Muscle of back (tissue), 11 donors: ENCODE measurements around the gene CD9. TPM values are rescaled to one million over a fixed set of nuclear protein-coding genes. Genes with fewer than 3 reads are reported as not detected.
"Not testable (repeated sequence)": the region's sequence is repeated elsewhere in the genome, so short reads cannot be mapped to it uniquely, and the experiment has no call there.

Experiments used
- DNase-seq, 3 donors: peaks; one replicate each; pipeline versions ENCODE4 v3.0.0 to v3.0.0-alpha.2; 2013
- polyA plus RNA-seq, 10 donors: library from polyadenylated mRNA; unstranded; fragments of 120-200 nt; gene quantifications; one replicate each; pipeline ENCODE4 v1.2.1, GENCODE V29; 2013; ENCODE audit not compliant: insufficient read length in 10 of 10

The CD9 gene
- polyA plus RNA-seq, 10 donors = 48.6 to 102 (median 70.8) TPM

DNA sequence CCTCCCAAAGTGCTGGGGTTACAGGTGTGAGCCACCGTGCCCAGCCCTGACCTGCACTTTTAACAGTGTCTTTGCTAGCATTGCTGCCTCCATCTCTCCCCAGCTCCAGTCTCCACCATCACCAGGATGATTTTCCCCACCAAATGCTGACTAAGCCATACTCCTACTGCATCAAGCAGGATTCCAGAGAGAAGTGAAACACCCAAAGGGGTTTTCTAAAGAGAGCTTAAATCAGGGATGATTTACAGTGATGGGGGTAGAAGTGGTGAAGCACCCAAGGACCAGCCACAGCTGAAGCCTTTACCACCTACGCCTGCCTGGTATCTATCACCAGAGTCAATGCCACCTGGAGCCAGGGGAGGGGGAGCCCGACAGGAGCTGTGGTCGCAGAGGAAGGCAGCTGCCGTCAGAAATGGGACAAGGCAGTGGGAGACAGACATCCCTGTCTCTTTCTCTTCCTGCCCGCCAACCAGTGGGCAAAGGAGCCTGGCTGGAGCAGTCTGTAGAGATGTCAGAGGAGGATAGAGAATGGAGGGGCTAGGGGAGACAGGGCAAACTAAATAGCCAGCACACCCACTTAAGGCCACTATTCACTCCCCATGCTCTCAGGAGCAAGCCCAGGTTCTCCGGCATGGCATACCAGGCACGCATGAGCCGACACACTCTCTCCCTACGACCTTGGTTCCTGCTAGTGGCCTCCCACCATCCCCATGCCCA, 22.4 kb upstream of the CD9 start:
- DNase-seq = no peak

DNA sequence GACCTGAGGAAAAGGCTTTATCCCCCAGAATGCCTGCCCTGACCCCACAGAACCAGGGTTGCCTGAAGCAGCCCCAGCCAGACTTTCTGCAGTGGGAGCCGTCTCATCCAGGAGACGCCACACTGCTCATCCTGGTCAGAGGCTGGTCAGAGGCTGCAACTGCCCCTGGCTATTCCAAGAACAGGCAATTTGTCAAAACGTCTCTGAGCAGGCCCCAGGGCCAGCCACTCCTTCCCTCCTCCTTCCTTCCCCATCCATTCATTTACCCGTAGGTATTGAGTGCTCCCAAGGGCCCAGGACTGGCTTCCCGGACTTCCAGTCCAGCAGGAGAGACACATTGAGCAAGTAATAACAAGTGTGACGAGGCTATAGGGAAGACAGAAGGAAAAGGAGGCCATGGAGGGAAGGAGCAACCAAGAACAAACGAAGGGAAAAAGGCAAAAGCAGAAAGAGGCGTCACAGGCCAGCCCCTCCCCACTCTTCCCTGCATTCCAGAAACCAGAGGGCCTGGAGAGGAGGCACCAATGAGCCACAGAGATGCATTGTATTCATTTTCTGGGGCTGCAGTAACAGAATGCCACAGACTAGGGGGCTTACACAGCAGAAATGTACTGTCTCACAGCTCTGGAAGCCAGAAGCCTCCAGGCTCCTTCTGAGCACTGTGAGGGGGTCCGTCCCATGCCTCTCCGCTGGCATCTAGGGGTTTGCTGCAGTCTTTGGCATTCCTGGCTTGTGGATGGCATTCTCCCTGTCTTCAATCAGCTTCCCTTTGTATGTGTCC, 21.0 kb upstream of the CD9 start:
- DNase-seq = peak in 1 of 3 donors; percentile 6

DNA sequence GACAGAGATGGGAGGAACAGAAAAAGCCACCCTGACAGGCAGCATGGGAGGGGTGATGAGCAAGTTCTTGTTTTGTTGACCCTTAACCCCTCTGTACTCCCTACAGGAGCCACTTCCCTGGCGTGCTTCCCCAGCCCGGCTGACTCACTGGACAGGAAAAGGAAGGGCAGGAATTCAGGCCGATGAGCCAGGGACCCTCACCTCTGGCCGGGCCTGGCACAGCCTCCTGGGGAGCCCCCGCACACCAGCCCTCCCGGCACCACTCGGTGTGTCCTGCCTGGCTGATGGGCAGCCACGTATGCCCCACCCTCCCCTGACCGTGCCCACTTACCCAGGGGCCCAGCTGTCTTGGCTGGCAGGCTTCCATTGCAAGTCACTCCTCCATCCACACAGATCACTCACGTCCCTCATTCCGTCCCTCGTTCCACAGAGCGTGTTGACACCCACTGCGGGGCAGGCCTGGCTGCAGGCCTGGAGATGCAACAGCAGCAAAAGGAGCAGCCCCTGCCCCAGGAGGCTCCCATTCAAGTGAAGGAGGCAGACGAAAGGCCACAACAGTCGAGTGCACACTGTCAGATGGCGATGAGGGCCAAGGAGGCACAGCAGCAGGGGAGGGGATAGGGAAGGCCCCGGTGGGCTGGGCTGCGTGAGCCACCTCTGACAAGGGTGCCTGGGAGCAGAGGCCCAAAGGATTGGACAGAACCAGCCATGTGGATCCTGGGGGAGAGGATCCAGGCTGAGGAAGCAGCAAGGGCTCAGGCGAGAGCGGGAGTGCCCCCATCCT, 19.7 kb upstream of the CD9 start:
- DNase-seq = peak in 1 of 3 donors; percentile 52

DNA sequence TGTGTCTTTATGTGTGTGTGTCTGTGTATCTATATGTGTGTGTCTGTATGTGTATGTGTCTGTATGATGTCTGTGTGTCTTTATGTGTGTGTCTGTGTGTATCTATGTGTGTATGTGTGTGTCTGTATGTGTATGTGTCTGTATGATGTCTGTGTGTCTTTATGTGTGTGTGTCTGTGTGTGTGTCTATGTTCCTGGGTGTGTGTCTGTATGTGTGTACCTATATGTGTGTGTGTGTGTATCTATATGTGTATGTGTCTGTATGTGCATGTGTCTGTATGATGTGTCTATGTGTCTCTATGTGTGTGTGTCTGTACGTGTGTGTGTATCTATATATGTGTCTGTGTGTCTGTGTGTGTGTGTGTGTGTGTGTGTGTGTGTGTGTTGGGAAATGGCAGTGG, 19.0 kb upstream of the CD9 start:
- DNase-seq = no peak

DNA sequence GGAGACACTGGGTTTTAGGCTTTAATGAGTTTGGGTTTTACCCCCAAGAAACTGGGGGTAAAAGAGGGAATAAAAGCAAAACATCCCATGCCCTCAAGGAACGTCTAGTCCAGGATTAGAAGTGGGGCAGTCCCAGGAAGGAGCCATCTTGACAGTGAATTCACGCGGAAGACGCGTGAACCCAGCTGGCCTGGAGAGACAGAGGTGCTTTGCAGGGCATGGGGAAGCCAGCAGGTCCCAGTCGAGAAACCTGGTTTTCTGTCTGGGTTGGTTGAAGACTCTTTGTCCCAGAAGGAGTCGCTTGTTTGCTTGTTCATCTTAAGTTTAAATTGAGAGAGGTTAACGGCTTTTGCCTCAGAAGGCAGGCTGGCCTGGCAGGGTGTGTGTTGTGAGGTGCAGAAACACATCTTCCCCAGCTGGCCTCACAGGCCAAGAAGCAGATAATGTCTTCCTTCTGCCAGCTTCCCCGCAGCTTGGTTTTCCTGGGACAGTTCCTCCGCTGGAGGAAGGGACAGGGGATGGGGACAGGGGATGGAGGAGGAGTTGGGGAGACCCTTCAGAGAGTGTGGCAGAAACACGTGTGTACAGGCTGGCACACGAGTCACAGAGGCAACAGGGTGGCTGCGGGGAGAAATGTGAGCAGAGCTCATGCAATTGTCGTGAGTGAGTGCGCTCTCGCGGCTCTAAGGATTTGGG, 18.5 kb upstream of the CD9 start:
- DNase-seq = peak in 1 of 3 donors; percentile 67

DNA sequence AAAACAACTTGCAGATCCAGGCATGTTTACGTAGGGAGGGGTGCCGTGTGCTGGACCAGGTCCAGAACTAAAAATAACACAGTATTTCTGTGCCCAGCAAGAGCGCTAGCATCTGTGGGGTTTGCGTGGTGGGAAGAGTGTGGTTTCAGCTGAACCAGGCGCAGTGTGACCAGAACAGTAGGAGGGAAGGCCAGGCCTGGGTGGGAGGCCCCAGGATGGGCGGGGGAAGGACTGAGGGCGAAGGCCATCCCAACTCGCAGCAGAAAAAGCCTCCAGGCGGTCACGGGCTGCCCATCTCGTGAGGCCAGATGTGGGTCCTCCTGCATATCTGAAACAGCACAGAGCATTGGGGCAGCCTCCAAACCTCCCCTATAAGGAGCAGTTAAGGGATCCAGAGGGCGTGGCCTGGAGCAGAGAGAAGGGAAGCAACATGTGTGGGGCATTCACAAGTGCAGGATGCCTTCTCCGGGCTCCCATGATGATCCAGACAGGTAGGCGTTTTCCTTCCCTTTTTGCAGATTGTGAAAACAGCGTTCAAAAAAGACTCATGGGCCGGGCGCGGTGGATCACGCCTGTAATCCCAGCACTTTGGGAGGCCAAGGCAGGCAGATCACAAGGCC, 17.8 kb upstream of the CD9 start:
- peak in 2 of 3 donors; percentile 63 to 81 for DNase-seq

DNA sequence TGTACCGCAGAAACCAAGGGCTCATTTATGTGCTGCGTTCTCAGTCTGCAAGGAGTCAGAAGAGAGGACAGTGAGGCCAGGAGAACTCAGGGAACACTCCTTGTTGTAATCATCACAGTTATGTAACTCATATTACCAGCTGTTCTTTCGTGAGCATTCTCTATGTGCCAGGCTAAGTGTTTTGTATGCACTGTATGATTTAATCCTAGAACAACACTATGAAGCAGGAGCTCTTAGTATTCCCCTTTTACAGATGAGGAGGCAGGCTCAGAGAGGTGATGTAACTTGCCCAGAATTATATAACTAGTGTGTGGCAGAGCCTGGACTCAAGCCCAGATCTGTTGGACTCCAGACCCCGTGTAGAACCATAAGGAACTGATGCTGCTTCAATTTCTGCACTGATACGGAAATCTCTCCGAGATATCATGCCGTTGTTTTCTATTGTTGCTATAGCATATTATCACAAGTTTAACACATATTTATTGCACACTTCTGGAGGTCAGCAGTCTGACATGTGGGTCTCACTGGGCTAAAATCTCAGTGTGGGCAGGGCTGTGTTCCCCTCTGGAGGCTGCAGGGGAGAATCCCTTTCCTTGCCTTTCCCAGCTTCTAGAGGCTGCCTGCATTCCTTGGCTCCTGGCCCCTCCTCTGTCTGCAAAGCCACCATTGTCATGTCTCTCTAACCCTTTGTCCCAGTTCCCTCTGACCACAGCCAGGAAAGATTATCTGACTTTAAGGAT, 16.3 kb upstream of the CD9 start:
- DNase-seq = peak in 1 of 3 donors; percentile 10

DNA sequence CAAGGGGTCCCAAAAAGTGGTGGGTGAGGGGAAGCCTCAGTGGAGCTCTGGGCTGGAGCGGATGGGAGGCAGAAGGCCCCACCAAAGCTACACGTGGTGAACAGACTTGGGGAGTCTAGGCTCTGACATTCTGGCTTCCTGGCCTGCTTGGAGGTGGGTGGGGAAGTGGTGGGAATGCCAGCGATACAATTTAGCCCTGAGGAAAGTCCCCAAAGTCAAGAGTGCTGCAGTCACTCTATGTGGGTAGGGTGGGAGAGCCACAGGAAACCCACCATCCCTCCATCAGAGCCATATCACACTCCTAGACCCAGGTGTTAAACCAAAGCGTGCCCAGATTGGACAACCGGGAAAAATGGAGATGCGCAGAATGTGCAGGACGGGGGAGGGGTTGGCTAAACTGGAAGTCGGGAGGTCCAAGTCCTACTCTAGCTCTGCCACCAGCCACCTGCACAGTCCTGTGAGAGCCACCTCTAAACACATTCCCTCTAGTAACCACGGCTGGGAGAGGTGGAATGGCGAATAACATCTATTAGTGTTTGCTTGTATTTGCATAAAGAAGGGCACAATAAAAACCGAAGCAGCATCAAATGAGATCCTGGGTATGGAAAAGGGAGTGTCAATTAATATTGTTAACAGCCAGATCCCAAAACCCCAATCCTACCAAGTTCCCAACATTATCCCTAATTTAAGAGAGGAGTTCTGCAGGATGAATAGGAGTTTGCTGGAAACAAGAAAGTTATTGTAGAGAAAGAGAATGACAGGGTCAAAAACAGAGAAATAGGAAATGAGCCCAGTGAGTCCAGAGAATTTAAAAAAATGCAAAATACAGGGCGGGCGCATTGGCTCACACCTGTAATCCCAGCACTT, 14.0 kb upstream of the CD9 start:
- no peak for DNase-seq

DNA sequence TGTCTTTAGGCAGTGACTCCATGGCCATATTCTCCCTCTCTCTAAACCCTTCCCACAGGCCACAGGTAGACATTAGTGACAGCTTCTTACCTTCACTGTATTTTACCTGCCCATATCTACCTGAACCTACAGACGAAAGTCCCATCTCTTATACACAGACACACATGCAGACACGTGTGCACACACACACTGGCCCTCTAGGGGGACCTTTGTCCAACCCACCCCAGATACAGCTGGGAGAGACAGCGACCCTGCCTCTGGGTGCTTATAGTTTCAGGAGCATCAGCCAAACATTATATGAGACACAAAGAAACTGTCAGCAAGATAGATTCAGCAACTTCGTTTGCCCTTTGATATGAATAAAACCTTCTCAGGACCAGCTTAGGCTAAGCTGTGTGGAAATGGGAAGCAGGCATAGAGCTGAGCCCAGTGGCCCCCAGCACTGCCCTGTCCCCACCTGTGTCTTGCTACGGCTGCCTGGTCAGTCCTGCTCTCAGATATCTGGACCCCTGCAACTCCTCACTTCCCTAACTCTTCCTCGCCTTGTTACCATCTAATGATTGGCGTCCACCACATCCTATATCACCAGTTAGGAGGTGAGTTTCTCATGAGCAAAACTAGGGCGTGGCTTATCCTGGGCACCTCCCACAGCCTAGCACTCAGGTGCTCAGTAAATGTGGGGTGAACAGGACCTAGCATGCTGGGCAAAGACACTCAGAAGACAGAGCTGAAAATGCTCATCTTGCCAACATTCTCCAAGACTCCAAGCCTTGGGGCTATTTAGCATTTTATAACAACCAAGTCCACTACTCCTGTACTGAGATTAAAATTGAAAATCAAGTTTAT, 12.0 kb upstream of the CD9 start:
- no peak for DNase-seq

DNA sequence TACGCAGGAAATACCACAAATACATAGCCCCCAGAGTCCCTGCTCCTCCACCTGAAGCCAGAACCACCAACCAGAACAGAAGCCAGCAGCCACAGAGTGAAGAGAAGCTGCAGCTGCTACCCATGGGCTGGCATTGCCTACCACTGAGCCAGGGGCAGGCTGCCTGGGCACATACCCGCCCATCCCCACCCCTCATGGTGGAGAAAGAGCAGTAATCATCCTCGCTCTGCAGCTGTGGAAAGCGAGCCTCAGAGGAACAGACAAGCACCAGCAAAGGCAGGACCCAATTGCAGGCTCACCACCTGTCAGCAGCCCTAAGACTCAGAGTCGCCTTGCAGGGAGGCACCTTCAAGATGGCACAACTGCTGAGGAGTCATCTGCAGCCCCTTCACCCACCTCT, 11.2 kb upstream of the CD9 start:
- DNase-seq = peak in 1 of 3 donors; percentile 2

DNA sequence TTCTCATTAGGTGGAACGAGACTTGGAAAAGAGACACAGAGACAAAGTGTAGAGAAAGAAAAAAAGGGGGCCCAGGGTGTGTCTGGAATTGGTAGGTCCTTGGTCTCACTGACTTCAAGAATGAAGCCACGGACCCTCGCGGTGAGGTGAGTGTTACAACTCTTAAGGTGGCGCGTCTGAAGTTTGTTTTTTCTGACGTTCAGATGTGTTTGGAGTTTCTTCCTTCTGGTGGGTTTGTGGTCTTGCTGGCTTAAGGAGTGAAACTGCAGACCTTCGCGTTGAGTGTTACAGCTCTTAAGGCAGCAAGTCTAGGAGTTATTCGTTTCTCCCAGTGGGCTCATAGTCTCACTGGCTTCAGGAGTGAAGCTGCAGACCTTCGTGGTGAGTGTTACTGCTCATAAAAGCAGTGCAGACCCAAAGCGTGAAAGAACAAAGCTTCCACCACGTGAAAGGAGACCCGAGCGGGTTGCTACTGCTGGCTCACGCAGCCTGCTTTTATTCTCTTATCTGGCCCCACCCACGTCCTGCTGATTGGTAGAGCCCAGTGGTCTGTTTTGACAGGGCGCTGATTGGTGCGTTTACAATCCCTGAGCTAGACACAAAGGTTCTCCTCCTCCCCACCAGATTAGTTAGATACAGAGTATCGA, 10.1 kb upstream of the CD9 start:
- not testable (repeated sequence) for DNase-seq

DNA sequence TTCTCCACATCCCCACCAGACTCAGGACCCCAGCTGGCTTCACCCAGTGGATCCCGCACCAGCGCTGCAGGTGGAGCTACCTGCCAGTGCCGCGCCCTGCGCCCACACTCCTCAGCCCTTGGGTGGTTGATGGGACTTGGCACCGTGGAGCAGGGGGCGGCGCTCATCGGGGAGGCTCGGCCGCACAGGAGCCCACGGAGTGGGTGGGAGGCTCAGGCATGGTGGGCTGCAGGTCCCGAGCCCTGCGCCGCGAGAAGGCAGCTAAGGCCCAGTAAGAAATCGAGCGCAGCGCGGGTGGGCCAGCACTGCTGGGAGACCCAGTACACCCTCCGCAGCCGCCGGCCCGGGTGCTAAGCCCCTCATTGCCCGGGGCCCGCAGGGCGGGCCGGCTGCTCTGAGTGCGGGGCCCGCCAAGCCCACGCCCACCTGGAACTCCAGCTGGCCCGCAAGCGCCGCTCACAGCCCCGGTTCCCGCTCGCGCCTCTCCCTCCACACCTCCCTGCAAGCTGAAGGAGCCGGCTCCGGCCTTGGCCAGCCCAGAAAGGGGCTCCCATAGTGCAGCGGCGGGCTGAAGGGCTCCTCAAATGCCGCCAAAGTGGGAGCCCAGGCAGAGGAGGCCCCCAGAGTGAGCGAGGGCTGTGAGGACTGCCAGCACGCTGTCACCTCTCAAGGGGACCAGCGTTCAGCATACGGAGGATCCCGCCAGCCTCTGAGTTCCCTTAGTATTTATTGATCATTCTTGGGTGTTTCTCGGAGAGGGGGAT, 9.3 kb upstream of the CD9 start:
- DNase-seq = not testable (repeated sequence)

DNA sequence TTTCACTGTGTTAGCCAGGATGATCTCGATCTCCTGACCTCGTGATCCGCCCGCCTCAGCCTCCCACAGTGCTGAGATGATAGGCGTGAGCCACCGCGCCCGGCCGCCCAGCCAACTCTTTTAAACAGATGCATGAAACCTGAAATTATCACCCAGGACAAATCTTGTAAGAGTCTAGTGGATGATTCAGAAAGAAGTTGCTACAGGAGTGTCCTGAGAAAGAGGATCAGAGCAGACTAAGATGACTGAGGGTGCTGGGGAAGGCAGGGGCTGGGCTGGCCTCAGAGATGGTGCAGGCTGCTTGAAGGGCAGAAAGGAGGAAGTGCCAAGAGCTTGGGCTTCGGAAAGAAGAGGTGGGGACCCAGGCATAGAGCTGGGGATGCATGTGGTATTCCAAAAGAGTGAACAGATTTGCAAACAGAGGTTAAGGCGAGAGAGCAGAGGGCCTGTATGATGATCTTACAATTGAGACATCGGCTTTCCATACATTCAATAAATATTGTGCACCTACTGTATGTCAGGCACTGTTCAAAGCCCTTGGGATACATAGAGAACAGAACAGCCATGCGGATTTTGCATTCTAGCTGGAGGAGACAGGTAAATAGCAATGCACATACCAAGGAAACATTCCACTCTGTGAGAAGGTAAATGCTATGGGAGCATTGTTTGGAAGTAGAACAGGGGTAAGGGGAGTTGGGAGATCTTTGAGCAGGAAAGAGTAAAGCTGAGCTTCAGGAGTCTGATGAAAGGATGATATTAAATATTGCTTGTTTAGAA, 7.4 kb upstream of the CD9 start:
- DNase-seq = no peak

DNA sequence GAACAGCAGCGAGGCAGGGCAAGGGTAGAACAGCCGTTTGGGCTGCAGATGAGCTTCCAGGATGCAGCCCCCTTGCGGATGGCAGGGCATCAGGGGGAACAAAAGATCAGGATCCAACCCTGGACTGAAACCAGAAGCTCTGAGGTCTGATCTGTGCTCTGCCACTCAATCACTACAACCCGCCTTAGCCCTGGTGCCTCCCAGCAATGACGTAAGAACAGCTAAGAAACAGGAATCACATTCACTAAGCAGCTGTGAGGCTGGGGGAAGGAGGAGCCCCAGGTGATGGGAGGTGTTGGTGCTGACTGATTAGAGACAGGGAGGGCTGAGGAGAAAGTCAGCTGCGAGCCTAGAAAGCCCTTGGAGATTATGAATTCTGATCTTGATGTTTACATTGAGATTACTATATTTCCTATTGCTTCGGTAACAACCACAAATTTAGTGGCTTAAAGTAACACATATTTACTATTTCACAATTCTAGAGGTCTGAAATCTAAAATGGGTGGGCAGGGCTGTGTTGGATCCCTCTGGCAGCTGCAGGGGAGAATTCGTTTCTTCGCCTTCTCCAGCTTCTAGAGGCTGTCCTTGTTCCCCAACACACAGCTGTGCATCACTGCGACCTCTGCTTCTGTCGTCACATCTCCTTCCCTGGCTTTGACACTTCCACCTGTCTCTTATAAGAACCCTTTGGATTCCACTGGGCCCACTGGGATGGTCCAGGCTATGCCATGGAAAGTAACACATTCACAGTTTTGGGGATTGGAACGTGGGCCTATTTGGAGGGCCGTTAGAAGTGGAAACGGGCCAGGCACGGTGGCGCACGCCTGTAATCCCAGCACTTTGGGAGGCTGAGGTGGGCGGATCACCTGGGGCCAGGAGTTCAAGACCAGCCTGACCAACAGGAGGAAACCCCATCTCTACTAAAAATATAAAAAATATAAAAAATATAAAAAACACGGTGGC, 6.1 kb upstream of the CD9 start:
- no peak for DNase-seq
